HepG2 (cell line): Measurements from ENCODE around the gene SLC8A2. TPM values are rescaled to one million over a fixed set of nuclear protein-coding genes. Genes with fewer than 3 reads are reported as not detected.

Source experiments
- AGO1 ChIP-seq: fragments of 200-400 bp; formaldehyde crosslinking; IDR thresholded peaks from 2 replicates; pipeline ENCODE4 v1.6.1; 2017; ENCODE audit warnings: mild to moderate bottlenecking, low read depth, low read length, moderate library complexity; ENCODE audit not compliant: poor library complexity, severe bottlenecking
- AHR ChIP-seq: IDR thresholded peaks from 2 replicates; pipeline ENCODE4 v1.6.1; 2018; ENCODE audit warnings: missing genetic modification reagents, missing compliant biosample characterization
- ATF3 ChIP-seq: sonication (generic); formaldehyde crosslinking; IDR thresholded peaks from 2 replicates; pipeline ENCODE4 v1.4.0; 2020; ENCODE audit warnings: missing genetic modification reagents
- CREB1 ChIP-seq, 2 experiments: fragments of 450-650 bp in 1 of 2; IDR thresholded peaks; 2 replicates each; pipeline ENCODE4 v1.6.1; 2016 to 2017; ENCODE audit warnings: control low read depth in 1 of 2, mild to moderate bottlenecking in 1 of 2, missing compliant biosample characterization in 1 of 2, missing genetic modification characterization in 1 of 2
- FOSL2 ChIP-seq: sonication (generic); formaldehyde crosslinking; IDR thresholded peaks from 2 replicates; pipeline ENCODE4 v1.4.0; 2020; ENCODE audit warnings: missing genetic modification reagents
- FOXP1 ChIP-seq, 2 experiments: fragments of 450-650 bp in 1 of 2; IDR thresholded peaks; 2 replicates each; pipeline ENCODE4 v1.6.1; 2017 to 2018; ENCODE audit warnings: antibody characterized with exemption in 1 of 2
- IRF9 ChIP-seq: sonication (generic); formaldehyde crosslinking; IDR thresholded peaks from 2 replicates; pipeline ENCODE4 v1.8.0; 2022; ENCODE audit warnings: missing genetic modification reagents, mild to moderate bottlenecking, borderline replicate concordance
- JDP2 ChIP-seq: sonication (generic); formaldehyde crosslinking; IDR thresholded peaks from 2 replicates; pipeline ENCODE4 v1.8.1; 2022; ENCODE audit warnings: missing genetic modification reagents, borderline replicate concordance
- MYPOP ChIP-seq: sonication (generic); formaldehyde crosslinking; IDR thresholded peaks from 2 replicates; pipeline ENCODE4 v1.8.1; 2023; ENCODE audit warnings: mild to moderate bottlenecking, moderate library complexity, missing genetic modification reagents
- NFRKB ChIP-seq: fragments of 450-650 bp; IDR thresholded peaks from 2 replicates; pipeline ENCODE4 v1.6.1; 2017
- NFYC ChIP-seq: IDR thresholded peaks from 2 replicates; pipeline ENCODE4 v1.6.1; 2016; ENCODE audit warnings: missing genetic modification reagents, missing compliant biosample characterization
- REST ChIP-seq, 2 experiments: IDR thresholded peaks; 2 replicates each; pipeline ENCODE4 v1.6.1; 2011 to 2012; ENCODE audit warnings: low read length in 2 of 2, borderline replicate concordance in 1 of 2, low read depth in 1 of 2, mild to moderate bottlenecking in 1 of 2, moderate library complexity in 1 of 2
- RFXANK ChIP-seq: IDR thresholded peaks from 2 replicates; pipeline ENCODE4 v1.6.1; 2016
- RNF2 ChIP-seq: fragments of 450-650 bp; conservative IDR thresholded peaks from 2 replicates; pipeline ENCODE4 v1.6.1; 2016; ENCODE audit warnings: low read depth
- SNRNP70 ChIP-seq: fragments of 200-400 bp; formaldehyde crosslinking; IDR thresholded peaks from 2 replicates; pipeline ENCODE4 v1.6.1; 2017; ENCODE audit warnings: mild to moderate bottlenecking, low read depth, low read length, moderate library complexity
- ZNF646 ChIP-seq: sonication (generic); formaldehyde crosslinking; IDR thresholded peaks from 2 replicates; pipeline ENCODE4 v1.9.0; 2021; ENCODE audit warnings: mild to moderate bottlenecking, missing genetic modification reagents
- polyA plus RNA-seq, 8 experiments: library from polyadenylated mRNA; depleted of rRNA in 3 of 8; stranded (reverse) in 7 of 8; unstranded in 1 of 8; fragments of >200 nt; fragmentation: Illumina TruSeq in 4 of 8; extraction: Trizol in 4 of 8; gene quantifications; 2 replicates each; pipeline versions ENCODE4 v1.2.1 to v1.2.3, GENCODE V29; 2011 to 2016; ENCODE audit warnings: low read depth in 4 of 8, missing spikeins in 1 of 8, mixed read lengths in 1 of 8; ENCODE audit not compliant: insufficient read depth in 1 of 8
- total RNA-seq, 5 experiments: library from RNA; depleted of rRNA; stranded (reverse); fragments of >200 nt; fragmentation: Illumina TruSeq; extraction: Trizol; gene quantifications; 2 replicates each; pipeline ENCODE4 v1.2.3, GENCODE V29; 2016; ENCODE audit warnings: low read depth in 1 of 5

SLC8A2 gene
- total and polyA plus RNA-seq, 2 of the 13 experiments (the other 11 are each of a cell fraction or from before 2014, with no cell fraction given), result 0.02 TPM; not detected in 1

- no peak for TF ChIP-seq ATF3 (CRISPR knock-in tag)
- peak; percentile 21; the same call in 1 of the 2 replicates for TF ChIP-seq FOSL2 (CRISPR knock-in tag)
- 0 out of 2 replicates have a peak, but pooled peaks have one; percentile 28 for TF ChIP-seq FOXP1 (IDR thresholded peaks at IDR 0.05)
- no peak for TF ChIP-seq FOXP1 (CRISPR knock-in tag; IDR thresholded peaks at IDR 0.05)
- no peak for TF ChIP-seq REST (IDR thresholded peaks at IDR 0.05; ENCODE audit: borderline replicate concordance in 1 of 2, low read depth in 1 of 2, low read length in 2 of 2)
- peak; percentile 86 for TF ChIP-seq CREB1 (IDR thresholded peaks at IDR 0.05)
- TF ChIP-seq CREB1 (CRISPR knock-in tag; IDR thresholded peaks at IDR 0.05), result peak; percentile 77
- TF ChIP-seq RNF2, result peak; percentile 45; the same call in 1 of the 2 replicates
- TF ChIP-seq NFRKB, result no peak
- TF ChIP-seq NFYC (CRISPR knock-in tag), result peak; percentile 85
- no peak for TF ChIP-seq ZNF646 (CRISPR knock-in tag)
- TF ChIP-seq SNRNP70, result no peak
- TF ChIP-seq IRF9 (CRISPR knock-in tag), result peak; percentile 77; the same call in 1 of the 2 replicates
- peak; percentile 34; the same call in 1 of the 2 replicates for TF ChIP-seq AHR (CRISPR knock-in tag)
- no peak for TF ChIP-seq JDP2 (CRISPR knock-in tag)
- TF ChIP-seq AGO1, result peak; percentile 73
- peak; percentile 31; the same call in 1 of the 2 replicates for TF ChIP-seq RFXANK (CRISPR knock-in tag)
- peak; percentile 68; the same call in 1 of the 2 replicates for TF ChIP-seq MYPOP (CRISPR knock-in tag)
These were observed 43.3 kb upstream of the SLC8A2 start, which contains the start of gene NAPA (continued) for GRCh38 chr19:47514869-47515588.
